Mesenchymal stem cell (in vitro differentiated cells and primary cell): Measurements from ENCODE around the gene HOXC10.

Experiments used
- DNase-seq: peaks from one replicate; pipeline ENCODE4 v3.0.0-alpha.2; 2013
- H2AFZ ChIP-seq: one replicate; pipeline ENCODE4 v1.6.1; 2013; ENCODE audit warnings: low read depth, mild to moderate bottlenecking, control low read depth, inconsistent platforms, low read length, moderate library complexity
- H2AK5ac ChIP-seq: 2 replicates; pipeline ENCODE4 v1.6.1; 2013; ENCODE audit warnings: low read length, moderate library complexity, mild to moderate bottlenecking, inconsistent platforms; ENCODE audit not compliant: severe bottlenecking
- H2BK120ac ChIP-seq: one replicate; pipeline ENCODE4 v1.6.1; 2013; ENCODE audit warnings: low read depth, mild to moderate bottlenecking, inconsistent platforms, low read length, moderate library complexity
- H2BK12ac ChIP-seq, 2 experiments: one replicate each; pipeline ENCODE4 v1.6.1; 2013; ENCODE audit warnings: inconsistent platforms in 2 of 2, low read length in 2 of 2, mild to moderate bottlenecking in 2 of 2, moderate library complexity in 2 of 2, control low read depth in 1 of 2
- H2BK15ac ChIP-seq: one replicate; pipeline ENCODE4 v1.6.1; 2013; ENCODE audit warnings: mild to moderate bottlenecking, low read depth, inconsistent platforms; ENCODE audit not compliant: poor library complexity, severe bottlenecking
- H2BK5ac ChIP-seq: 2 replicates; pipeline ENCODE4 v1.6.1; 2013; ENCODE audit warnings: low read depth, mild to moderate bottlenecking, low read length, control low read depth, inconsistent platforms; ENCODE audit not compliant: poor library complexity, severe bottlenecking
- H3K14ac ChIP-seq, 2 experiments: one replicate each; pipeline ENCODE4 v1.6.1; 2013; ENCODE audit warnings: inconsistent platforms in 2 of 2, low read length in 2 of 2, control low read depth in 1 of 2, mild to moderate bottlenecking in 1 of 2, moderate library complexity in 1 of 2
- H3K18ac ChIP-seq, 2 experiments: one replicate each; pipeline ENCODE4 v1.6.1; 2013; ENCODE audit warnings: inconsistent platforms in 2 of 2, low read length in 2 of 2, control low read depth in 1 of 2, low read depth in 1 of 2, mild to moderate bottlenecking in 1 of 2
- H3K23ac ChIP-seq, 2 experiments: one replicate each; pipeline ENCODE4 v1.6.1; 2013; ENCODE audit warnings: inconsistent platforms in 2 of 2, low read length in 2 of 2, mild to moderate bottlenecking in 2 of 2, moderate library complexity in 2 of 2, control low read depth in 1 of 2
- H3K27ac ChIP-seq: 2 replicates; pipeline ENCODE4 v1.5.1; 2013; ENCODE audit warnings: mild to moderate bottlenecking, moderate library complexity, low read length, control low read depth, inconsistent platforms; ENCODE audit not compliant: poor library complexity, severe bottlenecking
- H3K27me3 ChIP-seq, 2 experiments: 2 replicates each; pipeline versions ENCODE4 v1.6.1 to v1.7.0; 2013; ENCODE audit warnings: low read length in 2 of 2, mild to moderate bottlenecking in 2 of 2, moderate library complexity in 2 of 2, control low read depth in 1 of 2, inconsistent platforms in 1 of 2; ENCODE audit not compliant: control insufficient read depth in 1 of 2, insufficient read depth in 1 of 2
- H3K36me3 ChIP-seq, 2 experiments: 2 replicates each; pipeline versions ENCODE4 v1.6.1 to v1.7.0; 2013; ENCODE audit warnings: low read length in 2 of 2, control low read depth in 1 of 2, inconsistent platforms in 1 of 2, low read depth in 1 of 2, mild to moderate bottlenecking in 1 of 2; ENCODE audit not compliant: insufficient read depth in 2 of 2, control insufficient read depth in 1 of 2
- H3K4ac ChIP-seq, 2 experiments: one replicate each; pipeline ENCODE4 v1.6.1; 2013; ENCODE audit warnings: inconsistent platforms in 2 of 2, low read length in 2 of 2, mild to moderate bottlenecking in 2 of 2, moderate library complexity in 2 of 2, control low read depth in 1 of 2, low read depth in 1 of 2
- H3K4me1 ChIP-seq: 2 replicates; pipeline ENCODE4 v1.6.1; 2013; ENCODE audit warnings: low read depth, low read length, control low read depth; ENCODE audit not compliant: control insufficient read depth, insufficient read depth
- H3K4me2 ChIP-seq: 2 replicates; pipeline ENCODE4 v1.6.1; 2013; ENCODE audit warnings: low read length, mild to moderate bottlenecking, inconsistent platforms; ENCODE audit not compliant: poor library complexity, severe bottlenecking
- H3K4me3 ChIP-seq, 2 experiments: 2 replicates each; pipeline versions ENCODE4 v1.5.1 to v1.7.0; 2013; ENCODE audit warnings: low read length in 2 of 2, mild to moderate bottlenecking in 2 of 2, control low read depth in 1 of 2, low read depth in 1 of 2; ENCODE audit not compliant: insufficient read depth in 1 of 2
- H3K79me1 ChIP-seq: replicated peaks from 2 replicates; pipeline ENCODE4 v1.6.1; 2013; ENCODE audit warnings: mild to moderate bottlenecking, control low read depth, low read length, inconsistent platforms; ENCODE audit not compliant: poor library complexity, severe bottlenecking
- H3K9ac ChIP-seq: 2 replicates; pipeline ENCODE4 v1.7.0; 2013; ENCODE audit warnings: mild to moderate bottlenecking, low read length, moderate library complexity
- H3K9me3 ChIP-seq: 2 replicates; pipeline ENCODE4 v1.7.0; 2013; ENCODE audit warnings: mild to moderate bottlenecking, low read length; ENCODE audit not compliant: control insufficient read depth
- H4K8ac ChIP-seq: one replicate; pipeline ENCODE4 v1.6.1; 2013; ENCODE audit warnings: inconsistent platforms, mild to moderate bottlenecking, low read length, moderate library complexity
- H4K91ac ChIP-seq: one replicate; pipeline ENCODE4 v1.6.1; 2013; ENCODE audit warnings: mild to moderate bottlenecking, low read length, inconsistent platforms
- WGBS: methylation state at CpG from one replicate; pipeline ENCODE4 v1.1.7; 2013; ENCODE audit warnings: mixed read lengths; 5-methylcytosine and 5-hydroxymethylcytosine counted together

HOXC10 gene

GRCh38 chr12:53996240-53997203 is 11.6 kb downstream of the HOXC10 start:
- no peak overlapping the region for H2BK120ac ChIP-seq
- H3K27me3 ChIP-seq, result peaks cover 0 to 4% of the 10 kb centered on the region in 2 experiments
- H3K23ac ChIP-seq, result no peak overlapping the region
- no peak for DNase-seq
- H3K4me2 ChIP-seq, result peak overlapping the region; percentile 64
- H3K36me3 ChIP-seq, result no peaks in the 10 kb centered on the region
- peak overlapping the region; percentile 29 for H2BK15ac ChIP-seq
- H4K91ac ChIP-seq, result no peak overlapping the region
- H3K27ac ChIP-seq, result peak overlapping the region; percentile 83
- peak overlapping the region in 1 of 2 experiments; percentile 14 for H3K18ac ChIP-seq
- no peak overlapping the region for H2AFZ ChIP-seq
- H4K8ac ChIP-seq, result peak overlapping the region; percentile 66
- H2BK12ac ChIP-seq, result peak overlapping the region in 1 of 2 experiments; percentile 15
- H3K9ac ChIP-seq, result peak overlapping the region; percentile 98
- H3K79me1 ChIP-seq, result no peaks in the 10 kb centered on the region
- peak overlapping the region; percentile 63 to 87 for H3K4me3 ChIP-seq
- 49% methylated on average over 24 of the region's 29 CpGs for WGBS
- H2AK5ac ChIP-seq, result peak overlapping the region; percentile 71
- peak overlapping the region; percentile 73 for H2BK5ac ChIP-seq
- H3K4me1 ChIP-seq, result peaks cover 24% of the 10 kb centered on the region
- no peaks in the 10 kb centered on the region for H3K9me3 ChIP-seq
- H3K4ac ChIP-seq, result peak overlapping the region in 1 of 2 experiments; percentile 30
- H3K14ac ChIP-seq, result no peak overlapping the region

GRCh38 chr12:53997204-53998109 is 12.5 kb downstream of the HOXC10 start:
- peak overlapping the region; percentile 98 for H3K9ac ChIP-seq
- peak overlapping the region; percentile 29 for H2BK15ac ChIP-seq
- peak overlapping the region; percentile 82 for H2AK5ac ChIP-seq
- no peaks in the 10 kb centered on the region for H3K36me3 ChIP-seq
- peak overlapping the region; percentile 30 to 42 for H3K4ac ChIP-seq
- H2AFZ ChIP-seq, result no peak overlapping the region
- no peak overlapping the region for H2BK120ac ChIP-seq
- no peaks in the 10 kb centered on the region for H3K27me3 ChIP-seq
- H3K27ac ChIP-seq, result peak overlapping the region; percentile 83
- H3K23ac ChIP-seq, result no peak overlapping the region
- H3K4me1 ChIP-seq, result peaks cover 18% of the 10 kb centered on the region
- no peaks in the 10 kb centered on the region for H3K79me1 ChIP-seq
- peak overlapping the region; percentile 63 to 87 for H3K4me3 ChIP-seq
- H4K8ac ChIP-seq, result peak overlapping the region; percentile 78
- peak overlapping the region; percentile 68 to 83 for H3K18ac ChIP-seq
- 14% methylated on average over 34 of the region's 35 CpGs for WGBS
- H2BK12ac ChIP-seq, result no peak overlapping the region
- no peaks in the 10 kb centered on the region for H3K9me3 ChIP-seq
- H2BK5ac ChIP-seq, result peak overlapping the region; percentile 75
- peak overlapping the region; percentile 64 for H3K4me2 ChIP-seq
- H3K14ac ChIP-seq, result no peak overlapping the region
- H4K91ac ChIP-seq, result no peak overlapping the region
- DNase-seq, result no peak

GRCh38 chr12:53998110-53998899 is 13.4 kb downstream of the HOXC10 start:
- peak overlapping the region; percentile 82 for H2AK5ac ChIP-seq
- no peak overlapping the region for H3K14ac ChIP-seq
- no peaks in the 10 kb centered on the region for H3K27me3 ChIP-seq
- no peak overlapping the region for H4K8ac ChIP-seq
- H2BK120ac ChIP-seq, result no peak overlapping the region
- peak overlapping the region; percentile 64 for H3K4me2 ChIP-seq
- no peak overlapping the region for H3K18ac ChIP-seq
- no peak overlapping the region for H2AFZ ChIP-seq
- no peaks in the 10 kb centered on the region for H3K79me1 ChIP-seq
- H2BK5ac ChIP-seq, result peak overlapping the region; percentile 75
- H3K4ac ChIP-seq, result no peak overlapping the region
- H2BK12ac ChIP-seq, result no peak overlapping the region
- peaks cover 0 to 3% of the 10 kb centered on the region in 2 experiments for H3K36me3 ChIP-seq
- H3K9me3 ChIP-seq, result no peaks in the 10 kb centered on the region
- H3K23ac ChIP-seq, result no peak overlapping the region
- WGBS, result 43% methylated on average over 7 of the region's 11 CpGs
- peak overlapping the region; percentile 98 for H3K9ac ChIP-seq
- DNase-seq, result no peak
- H2BK15ac ChIP-seq, result peak overlapping the region; percentile 63
- peaks cover 16% of the 10 kb centered on the region for H3K4me1 ChIP-seq
- peak overlapping the region in 1 of 2 experiments; percentile 87 for H3K4me3 ChIP-seq
- peak overlapping the region; percentile 75 for H3K27ac ChIP-seq
- no peak overlapping the region for H4K91ac ChIP-seq
